GM12891 (cell line): ENCODE data around the gene OR11G2.

Experiments used
- PAX5 ChIP-seq: IDR thresholded peaks from 2 replicates; pipeline ENCODE4 v1.6.1; 2011; ENCODE audit warnings: low read length, moderate library complexity, mild to moderate bottlenecking; ENCODE audit not compliant: insufficient read depth, severe bottlenecking
- POLR2A ChIP-seq: IDR thresholded peaks from 2 replicates; pipeline ENCODE4 v1.6.1; 2011; ENCODE audit warnings: low read depth, low read length, control low read depth
- POLR2AphosphoS5 ChIP-seq: IDR thresholded peaks from 2 replicates; pipeline ENCODE4 v1.6.1; 2011; ENCODE audit warnings: low read depth, low read length, control low read depth
- TAF1 ChIP-seq: IDR thresholded peaks from 2 replicates; pipeline ENCODE4 v1.6.1; 2011; ENCODE audit warnings: low read depth, low read length, control low read depth

DNA sequence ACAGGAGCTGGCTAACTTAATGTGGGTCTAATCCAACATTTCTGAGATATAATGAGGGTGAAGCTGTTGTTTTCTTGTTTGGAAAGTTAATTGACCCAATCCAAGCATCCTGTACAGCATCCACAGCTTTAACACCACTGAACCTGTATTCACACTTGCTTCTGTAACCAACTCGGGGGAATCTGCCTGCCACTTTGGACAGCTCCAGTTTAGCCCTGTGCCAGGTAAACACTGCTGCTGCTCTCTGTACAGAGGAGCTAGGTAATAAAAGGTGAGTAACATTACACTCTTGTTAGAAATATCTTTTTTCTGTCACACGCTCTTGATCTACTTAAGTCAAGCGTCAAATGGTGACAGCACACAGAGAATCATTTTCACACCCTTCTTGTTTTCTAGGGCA is 700 bp downstream of the OR11G2 start:
- TF ChIP-seq POLR2AphosphoS5 (no peak), POLR2A (no peak), PAX5 (no peak), TAF1 (no peak)
